CD4-positive, alpha-beta T cell treated with Interleukin-21 for 1 hour (primary cell): ENCODE measurements around the gene SPATA17.

Experiments used
- DNase-seq: peaks from one replicate; pipeline ENCODE4 v3.0.0-alpha.2; 2020

Gene SPATA17

DNA sequence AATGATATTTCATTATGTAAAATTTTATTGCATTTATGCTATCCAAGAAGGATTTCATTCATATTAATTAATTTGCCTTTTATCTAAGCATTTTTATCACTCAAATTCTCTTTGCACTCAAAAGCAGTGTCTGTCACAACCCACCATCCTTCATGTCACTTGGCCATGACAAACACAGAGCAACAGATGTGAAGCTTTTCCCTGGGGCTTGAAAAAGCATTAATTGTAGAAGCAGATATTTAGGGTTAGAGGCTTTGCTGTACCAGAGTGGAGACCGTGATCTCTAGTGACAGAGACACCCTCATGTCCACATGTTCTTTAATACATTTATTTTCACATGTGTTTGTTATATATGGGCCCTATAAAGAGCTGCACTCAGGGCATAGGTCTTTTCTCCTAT, 230.5 kb downstream of the SPATA17 start:
- no peak for DNase-seq

DNA sequence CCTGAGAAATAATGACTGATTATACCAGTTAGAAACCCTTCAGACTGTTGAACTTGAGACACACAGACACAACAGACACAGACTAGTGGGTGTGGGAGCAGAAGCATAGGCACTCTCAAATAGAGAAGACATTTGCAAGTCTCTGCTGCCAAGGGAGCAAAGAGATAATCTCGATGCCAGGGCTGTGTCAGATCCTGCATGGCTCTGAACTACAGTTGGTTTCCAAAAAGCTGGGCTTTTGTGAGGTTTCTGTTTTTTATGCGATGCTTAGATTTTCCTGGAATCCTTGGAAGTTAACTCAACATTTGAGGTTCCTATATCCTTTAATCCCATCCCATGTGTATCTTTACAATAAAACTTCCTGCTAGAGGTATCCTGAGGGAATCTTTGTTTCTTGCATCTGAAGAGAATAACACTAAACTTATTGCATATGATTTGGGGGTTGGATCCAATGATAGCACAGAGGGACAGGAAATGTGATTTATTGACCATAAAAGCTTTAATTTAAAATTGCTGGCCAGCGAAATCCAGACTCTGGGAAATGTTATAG, 236.4 kb downstream of the SPATA17 start:
- DNase-seq = no peak

DNA sequence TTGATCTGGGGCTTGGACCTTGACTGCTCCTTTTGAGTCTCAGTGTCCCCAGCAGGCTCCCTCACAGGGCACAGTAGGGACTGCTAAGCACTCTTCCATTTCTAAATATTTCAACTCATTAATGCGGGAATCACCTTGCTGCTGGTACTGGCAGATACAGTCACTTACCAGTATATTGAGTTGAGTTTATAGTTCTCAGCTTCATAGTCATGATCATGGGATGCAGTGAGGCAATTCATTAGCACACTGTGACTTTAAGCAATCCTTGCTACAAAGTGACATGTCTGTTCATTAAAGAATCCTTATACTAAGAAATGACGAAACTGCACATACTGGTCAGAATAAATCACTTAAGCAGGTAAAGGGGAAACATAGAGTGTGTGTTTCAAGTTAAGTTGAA, 240.8 kb downstream of the SPATA17 start:
- DNase-seq = no peak

DNA sequence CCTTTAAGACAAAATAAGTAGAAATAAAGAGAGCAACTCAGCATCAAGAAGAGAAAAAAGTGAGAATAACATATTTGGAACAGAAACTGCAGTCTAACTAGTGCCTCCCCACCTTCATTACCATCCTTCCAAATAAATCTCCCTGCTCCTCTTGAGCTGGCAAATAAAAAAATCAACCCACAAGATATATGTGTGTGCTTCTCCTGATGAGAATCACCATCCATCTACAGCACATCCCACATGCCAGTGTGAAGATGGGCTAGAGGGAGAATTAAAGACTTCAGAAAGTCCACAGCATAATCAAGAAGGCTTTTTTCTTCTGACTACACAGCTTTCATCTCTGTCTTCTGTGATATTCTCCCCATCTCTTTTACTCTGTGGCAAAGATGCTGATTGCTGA, 244.1 kb downstream of the SPATA17 start:
- no peak for DNase-seq

DNA sequence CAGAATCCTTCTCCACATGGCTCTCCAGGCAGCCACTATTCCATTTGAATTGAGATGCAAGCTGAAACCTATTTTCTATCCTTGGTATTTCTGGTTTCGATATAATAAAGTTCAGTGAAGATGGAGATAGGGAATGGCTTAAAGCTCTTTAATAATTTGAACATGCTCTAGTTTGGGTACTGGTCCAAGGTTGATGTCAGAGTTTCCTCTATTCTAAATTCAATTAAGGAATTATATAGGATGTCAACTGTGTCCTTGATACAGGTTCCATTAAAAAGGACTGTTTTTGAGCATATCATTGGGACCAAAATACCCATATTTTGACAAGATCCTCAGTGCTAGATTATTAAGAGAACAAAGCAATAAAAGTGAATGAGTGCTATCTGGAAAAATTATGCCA, 245.3 kb downstream of the SPATA17 start:
- no peak for DNase-seq

DNA sequence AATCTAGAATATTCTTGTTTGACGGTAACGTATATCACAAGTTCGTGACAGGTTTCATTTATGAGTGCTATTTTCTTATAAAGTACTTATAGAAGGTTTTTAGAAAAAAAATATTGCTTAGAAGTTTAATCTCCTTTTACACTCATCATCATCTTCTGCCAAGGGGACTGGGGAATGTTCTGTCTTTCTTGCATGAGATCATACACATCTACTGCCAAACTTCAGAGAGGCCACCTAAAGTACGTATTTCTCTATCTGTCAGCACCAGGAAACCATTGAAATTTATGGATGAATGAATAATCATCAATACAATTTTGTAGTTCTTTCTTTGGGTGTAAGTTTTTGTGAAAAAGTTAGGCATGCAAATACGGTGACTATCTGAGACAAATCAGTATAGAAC, 245.8 kb downstream of the SPATA17 start:
- DNase-seq = no peak

DNA sequence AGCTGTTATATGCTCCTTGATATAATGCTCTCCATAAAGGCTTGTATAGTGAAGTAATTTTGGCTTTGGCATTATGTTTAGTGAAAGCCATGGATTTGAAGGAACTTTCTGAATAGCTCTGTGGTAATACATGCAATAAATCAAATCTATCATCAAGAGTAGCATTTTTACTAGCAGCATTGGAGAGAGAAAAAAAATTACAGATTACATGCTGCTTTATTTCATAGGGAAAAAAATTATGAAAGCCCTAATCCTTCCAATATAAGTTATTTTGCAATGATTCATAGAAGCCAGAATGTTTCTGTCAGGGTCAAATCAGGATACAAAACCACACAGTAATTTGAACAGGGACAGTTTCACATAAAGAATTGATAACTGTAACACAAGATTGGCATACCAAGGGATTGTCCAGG, 250.0 kb downstream of the SPATA17 start:
- DNase-seq = no peak

DNA sequence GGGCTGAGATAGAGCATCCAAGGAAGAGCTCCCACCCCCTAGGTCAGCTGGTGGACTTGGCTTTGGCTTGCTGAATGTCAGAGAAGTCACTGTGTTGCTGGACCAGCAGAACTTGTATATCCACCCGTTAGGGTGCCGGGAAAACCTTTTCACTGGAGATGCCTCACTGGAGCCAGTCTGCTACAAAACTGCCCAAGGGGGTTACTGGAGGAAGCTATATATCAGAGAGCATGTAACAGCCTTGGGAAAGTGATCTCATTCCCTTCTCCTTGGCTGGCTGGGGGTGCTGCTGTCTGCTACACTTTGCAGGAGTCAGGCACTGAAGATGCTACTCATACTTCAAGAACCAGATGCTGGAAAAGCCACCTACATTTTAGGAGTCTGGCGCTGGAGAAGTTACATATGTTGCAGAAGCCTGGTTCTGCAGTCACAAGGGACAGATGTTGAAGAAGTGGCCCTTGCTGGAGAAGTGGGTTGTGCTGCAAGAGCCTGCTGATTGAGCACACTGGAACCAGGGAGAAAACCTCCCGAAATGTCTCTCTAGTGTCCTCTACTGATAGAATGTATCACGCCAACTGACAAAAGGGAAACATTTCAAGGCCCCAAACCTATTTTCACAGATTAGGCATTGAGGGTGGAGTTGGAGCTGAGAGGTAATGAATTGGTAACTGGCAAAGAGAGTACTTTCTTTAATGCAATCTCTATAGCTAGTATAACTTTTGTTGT, 250.6 kb downstream of the SPATA17 start:
- no peak for DNase-seq

DNA sequence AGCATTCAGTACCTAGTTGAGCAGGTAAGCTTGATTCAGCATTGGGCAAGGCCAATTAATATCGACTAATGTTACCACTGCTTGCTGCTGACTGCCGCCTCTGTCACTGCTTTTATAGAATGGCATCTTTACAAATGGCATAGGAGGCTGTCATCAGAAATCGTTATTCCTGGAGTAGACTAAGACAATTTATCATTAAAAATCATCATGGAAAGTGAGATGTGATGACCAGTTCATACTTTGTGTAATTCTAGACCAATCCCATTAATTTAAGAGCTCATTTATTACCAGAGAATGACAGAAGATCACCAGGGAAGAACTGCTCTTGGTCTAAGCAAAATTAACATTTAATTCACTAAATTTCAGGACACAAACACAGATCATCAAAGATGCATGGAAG, 254.0 kb downstream of the SPATA17 start:
- no peak for DNase-seq

DNA sequence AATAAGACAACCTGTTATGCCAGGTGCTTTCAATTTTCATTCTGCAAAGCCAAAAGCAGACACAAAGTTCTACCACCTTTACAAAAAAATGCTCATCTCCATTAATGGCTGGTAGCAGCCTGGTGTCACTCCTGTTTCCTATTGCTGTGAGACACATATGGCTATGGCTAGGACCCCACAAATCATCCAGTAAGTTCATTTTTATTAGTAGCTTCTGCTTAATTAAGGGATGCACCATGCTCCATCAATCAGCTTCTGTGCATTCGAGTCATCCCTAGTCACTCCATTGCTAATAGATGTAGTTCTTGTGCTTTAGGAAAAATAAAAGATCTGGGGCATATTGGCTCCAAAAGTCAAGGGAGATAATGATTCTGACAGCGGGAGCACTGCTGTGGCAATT, 257.2 kb downstream of the SPATA17 start:
- no peak for DNase-seq

DNA sequence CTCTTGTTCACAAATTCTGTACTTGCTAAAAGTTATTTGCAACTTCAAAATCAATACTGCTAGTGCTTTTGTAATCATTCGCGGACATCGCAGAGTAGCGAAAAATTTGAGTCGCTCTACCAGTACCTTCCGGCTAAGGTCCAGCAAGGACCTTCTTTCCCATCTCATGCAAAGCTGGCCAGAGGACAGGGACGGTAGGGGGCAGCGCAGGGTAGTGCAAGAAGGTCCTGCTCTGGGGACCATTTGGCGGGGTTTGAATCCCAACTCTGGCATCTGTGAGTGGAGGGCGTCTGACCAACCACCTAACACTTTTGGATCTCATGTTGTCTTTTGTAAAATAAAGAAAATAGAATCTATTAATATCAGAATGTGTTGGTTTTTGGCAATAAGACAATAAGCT, 258.3 kb downstream of the SPATA17 start:
- no peak for DNase-seq

DNA sequence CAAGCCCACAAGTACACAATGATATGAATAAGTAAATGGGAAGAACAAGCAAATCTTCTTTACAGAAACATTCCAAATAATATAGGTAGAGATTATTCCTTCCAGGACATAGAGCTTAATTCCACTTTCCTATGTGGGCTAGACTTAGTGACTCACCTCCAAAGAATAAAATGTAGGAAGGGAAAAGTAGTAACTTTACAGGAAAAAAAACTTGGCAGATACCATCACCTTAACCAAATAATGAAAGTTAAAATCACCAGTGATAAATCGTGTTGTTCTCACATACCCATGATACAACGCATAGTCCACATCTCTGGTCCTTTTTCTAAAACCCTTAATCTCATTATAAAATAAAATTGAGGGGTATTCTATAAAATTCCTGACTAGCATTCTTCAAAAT, 260.8 kb downstream of the SPATA17 start:
- no peak for DNase-seq

DNA sequence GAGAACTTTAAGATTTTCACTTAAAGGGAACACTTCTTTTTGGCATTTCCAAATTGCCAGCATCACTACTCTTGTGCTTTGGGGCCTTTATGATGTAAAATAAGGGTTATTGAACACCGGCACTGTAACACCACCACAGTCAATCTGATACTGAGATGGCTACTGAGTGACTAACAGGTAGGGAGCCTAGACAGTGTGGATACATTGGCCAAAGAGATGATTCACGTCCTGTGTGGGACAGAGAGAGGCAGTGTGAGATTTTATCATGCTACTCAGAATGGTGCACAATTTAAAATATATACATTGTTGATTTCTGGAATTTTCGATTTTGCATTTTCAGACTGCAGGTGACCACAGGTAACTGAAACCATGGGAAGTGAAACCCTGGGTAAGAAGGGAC, 261.6 kb downstream of the SPATA17 start:
- DNase-seq = no peak

DNA sequence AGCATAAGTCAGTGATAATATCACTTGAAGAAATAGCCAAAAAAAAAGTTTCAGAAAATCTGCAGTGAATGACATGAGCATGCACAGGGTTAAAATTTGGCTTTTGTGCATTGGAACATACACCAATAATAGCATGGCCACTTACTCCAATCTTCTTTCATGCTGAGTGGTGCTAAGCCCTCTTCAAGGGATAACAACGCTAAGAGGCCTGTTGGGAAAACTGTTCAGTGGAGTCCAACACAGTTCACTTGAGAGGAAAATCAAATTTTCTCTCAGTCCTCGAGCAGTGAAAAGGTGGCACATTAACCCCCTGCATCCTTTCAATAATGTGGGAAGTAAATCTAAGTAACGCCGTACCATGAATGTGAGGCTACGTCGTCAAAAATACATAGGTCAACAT, 264.7 kb downstream of the SPATA17 start:
- DNase-seq = no peak

DNA sequence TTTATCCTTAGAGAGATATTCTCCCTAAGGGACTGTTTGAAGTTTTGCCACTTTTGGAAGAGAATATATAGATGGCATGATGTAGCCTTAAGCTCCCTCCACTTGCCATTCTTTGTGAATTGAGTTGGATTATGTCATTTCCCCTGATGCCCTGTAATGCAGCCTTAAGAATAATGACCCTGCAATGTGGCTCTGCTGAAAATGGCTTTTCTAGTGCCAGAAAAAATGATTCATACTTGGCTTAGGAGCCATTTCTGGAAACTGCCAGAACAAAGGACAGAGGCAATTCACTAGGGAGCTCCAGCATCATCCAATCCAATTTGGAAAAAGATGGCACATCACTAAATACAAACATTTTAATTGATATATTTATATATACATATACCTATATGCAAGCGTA, 265.3 kb downstream of the SPATA17 start:
- DNase-seq = no peak

DNA sequence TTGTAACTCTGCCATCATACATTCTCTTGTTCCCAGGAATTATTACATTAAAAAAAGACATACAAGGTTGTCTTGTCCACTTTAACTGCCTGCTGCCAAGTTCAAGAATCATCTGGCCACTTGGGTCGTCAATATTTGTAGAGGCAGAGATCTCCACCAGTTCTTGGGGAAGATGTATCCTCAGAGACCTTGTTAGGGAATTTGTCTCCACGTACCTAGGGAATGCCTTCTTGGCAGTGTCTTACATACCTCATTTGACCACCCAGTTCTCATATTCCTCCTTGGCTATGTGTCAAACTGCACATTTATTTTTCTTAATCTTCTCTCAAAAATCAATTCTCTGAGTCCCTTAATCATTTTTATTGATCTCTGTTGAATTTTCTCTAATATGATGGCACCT, 266.0 kb downstream of the SPATA17 start:
- DNase-seq = no peak

DNA sequence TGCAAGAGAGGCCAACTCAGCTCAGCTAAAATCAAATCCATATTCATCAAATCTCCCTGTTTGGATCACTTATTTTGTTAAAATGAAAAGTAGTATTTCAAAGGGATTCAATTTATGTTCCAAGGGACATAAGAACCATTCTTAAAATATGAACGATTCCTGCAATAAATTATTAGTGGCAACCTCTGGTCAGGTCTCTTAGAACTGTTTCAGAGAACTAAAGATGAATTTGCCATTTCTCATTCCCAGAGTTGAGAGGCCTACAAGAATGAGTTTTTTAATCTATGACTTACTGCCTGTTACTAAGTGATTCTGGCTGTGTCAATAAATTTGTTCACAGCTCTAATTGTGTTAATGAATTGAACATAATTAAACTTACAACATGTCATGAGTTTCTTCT, 268.5 kb downstream of the SPATA17 start:
- DNase-seq = no peak

DNA sequence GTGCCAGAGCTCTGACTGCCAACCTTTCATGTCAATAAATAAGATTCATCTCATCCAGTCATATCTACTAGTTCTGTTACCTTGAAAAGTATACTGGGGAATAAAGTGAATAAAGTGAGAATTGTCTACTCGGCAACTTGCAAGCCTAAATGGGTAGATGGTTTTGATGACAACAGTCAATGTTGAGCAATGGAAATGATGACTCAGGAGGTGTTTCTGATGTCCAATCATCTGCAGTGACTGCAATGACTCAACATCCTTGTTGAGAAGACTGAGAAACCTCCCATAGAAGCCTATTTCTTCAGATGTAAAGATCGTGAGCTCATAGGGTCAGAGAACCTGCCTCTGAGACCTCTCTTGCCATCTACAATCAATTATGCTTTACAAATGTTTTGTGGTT, 276.4 kb downstream of the SPATA17 start:
- no peak for DNase-seq

DNA sequence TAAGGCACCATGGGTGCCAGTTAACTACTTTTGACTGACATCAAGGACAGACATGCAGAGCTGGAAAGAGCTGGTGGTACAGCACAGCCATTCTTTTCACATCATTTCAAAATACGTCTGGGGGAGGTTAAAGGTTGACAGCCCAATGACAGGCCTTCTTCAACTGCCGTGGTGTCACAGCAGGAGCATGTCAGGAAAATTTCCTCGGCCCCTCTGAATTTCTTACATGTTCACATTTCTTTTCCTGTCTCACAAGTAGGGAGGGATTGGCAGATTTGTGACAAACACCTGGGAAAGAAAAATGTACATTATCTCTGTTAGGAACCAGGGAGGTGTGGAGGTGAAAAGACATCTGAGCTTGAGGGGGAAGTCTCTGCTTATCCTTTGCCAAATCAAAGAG, 279.1 kb downstream of the SPATA17 start:
- DNase-seq = no peak

DNA sequence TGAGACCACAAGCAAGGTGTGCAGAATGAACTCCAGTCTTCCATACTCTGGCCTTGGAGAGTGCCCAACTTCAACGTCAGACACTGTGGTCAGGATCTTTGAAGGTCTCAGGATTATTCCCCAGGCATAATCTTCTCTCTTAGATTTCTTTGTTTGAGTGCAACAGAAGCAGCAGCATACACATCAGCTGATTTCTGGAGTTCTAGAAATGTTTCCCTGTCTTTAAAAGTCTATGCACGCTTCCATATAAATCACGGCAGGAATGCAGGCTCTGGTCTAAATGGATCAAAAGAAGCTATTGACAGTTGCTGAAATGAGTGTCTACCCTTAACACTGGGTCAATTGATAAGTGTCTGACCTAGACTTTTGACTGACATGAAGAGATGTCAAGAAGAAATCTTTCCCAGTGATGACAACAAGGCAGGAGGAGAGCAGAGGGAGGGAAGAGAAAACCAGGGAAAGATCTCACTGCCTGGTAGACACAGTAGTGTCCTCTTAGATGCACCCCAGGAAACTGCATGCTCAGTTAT, 279.7 kb downstream of the SPATA17 start:
- no peak for DNase-seq

DNA sequence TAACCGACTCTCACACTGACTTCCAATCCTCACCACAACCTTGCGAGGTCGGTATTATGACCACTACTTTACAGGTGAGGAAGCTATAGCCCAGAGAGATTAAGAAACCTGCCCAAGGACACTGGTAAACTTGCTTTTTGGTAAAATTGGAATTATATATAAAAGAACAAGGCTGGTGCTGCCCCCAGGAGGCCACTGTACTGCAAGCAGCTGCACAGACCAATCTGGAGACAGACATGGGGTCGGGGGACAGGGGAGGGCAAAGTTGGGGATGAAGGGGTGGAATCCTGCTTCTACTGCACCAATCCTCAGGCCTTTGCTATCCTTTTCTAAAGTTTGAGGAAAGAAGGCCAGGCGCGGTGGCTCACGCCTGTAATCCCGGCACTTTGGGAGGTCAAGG, 280.8 kb downstream of the SPATA17 start:
- DNase-seq = no peak

DNA sequence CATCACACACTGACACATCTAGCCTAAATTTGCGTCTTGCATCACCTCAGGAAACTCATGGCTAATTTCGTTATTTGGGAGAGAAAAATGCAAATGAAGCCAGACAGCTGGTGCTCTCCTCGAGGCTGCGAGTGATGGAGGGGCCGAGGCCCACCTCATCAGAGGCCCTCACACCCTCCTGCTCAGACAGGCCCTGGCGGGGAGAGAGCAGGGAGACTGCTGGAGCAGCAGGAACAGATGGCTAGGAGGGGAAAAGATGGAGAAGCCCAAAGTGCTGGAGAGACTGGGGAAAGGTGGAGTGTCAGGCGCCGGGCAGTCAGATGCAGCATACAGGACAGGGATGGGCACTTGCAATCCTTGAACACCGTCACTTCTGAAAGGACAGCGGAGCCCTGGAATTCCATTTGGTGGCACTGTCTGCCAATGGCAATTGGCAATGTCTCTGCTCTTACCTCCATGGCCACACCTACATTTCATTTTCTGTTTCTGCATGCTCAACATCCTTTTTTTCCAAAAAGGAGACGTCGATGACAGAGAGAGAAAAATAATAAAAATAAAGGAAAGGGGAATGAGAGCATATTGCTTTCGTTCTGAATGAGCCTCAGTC, 286.2 kb downstream of the SPATA17 start:
- DNase-seq = no peak

DNA sequence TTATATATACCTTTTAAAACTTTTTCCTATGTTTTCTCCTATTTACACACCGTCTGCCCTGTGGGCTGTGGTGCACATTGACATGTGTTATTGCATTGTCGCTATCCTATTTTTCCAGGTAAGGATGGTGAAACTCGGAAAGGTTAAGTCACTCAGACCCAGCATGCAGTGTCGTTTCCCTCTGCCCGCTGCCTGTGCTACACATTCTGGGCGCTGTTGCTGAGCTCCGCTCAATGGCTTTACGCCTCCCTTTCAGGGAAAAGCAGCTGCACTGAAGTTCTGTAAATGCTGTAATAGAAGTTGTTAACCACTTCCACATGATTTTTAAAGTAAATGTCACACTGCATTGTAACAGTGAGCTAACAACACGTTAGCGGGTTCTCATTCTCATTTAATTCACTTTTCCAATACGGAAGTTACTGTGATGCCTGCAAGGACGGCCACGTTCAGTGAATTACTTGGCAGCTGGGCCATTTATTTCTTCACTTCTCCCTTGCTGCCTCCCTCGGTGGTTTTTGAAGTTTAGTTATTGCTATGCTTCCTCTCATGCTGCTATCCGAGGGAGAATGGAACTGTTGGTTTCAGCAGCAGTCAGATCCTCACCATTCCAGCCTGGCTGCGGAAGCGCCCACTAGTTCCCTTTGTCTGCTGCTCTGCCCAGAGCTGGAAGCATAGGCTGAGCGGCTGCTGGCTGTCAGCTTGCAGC, 288.7 kb downstream of the SPATA17 start:
- DNase-seq = no peak
